Esophagus muscularis mucosa (tissue), 4 donors: ENCODE results near the gene CCDC91. TPM values are rescaled to one million over a fixed set of nuclear protein-coding genes. Genes with fewer than 3 reads are reported as not detected.

Experiments used
- DNase-seq: peaks from one replicate; pipeline ENCODE4 v3.0.0-alpha.2; 2017; ENCODE audit errors: extremely low spot score
- H3K27ac ChIP-seq, 4 donors: fragments of 200-600 bp; sonication (generic); replicated peaks in 1 of 4; 1 replicate in 3 of 4; 2 replicates in 1 of 4; pipeline ENCODE4 v1.5.1; 2016 to 2019; ENCODE audit warnings: mild to moderate bottlenecking in 1 of 4
- H3K27me3 ChIP-seq, 4 donors: fragments of 200-600 bp; sonication (generic); one replicate each; pipeline versions ENCODE4 v1.5.1 to v1.6.0; 2016 to 2019
- H3K36me3 ChIP-seq, 4 donors: fragments of 200-600 bp; sonication (generic); one replicate each; pipeline ENCODE4 v1.5.1; 2016 to 2019
- H3K4me1 ChIP-seq, 4 donors: fragments of 200-600 bp; sonication (generic); one replicate each; pipeline ENCODE4 v1.5.1; 2016 to 2019
- H3K4me3 ChIP-seq, 4 donors: fragments of 200-600 bp; sonication (generic); 1 replicate in 2 of 4; 2 replicates in 2 of 4; pipeline ENCODE4 v1.5.1; 2016 to 2019; ENCODE audit warnings: mild to moderate bottlenecking in 4 of 4, moderate library complexity in 1 of 4
- H3K9me3 ChIP-seq, 4 donors: fragments of 200-600 bp; sonication (generic); 1 replicate in 3 of 4; 2 replicates in 1 of 4; pipeline ENCODE4 v1.5.1; 2016 to 2019
- CTCF ChIP-seq, 3 experiments: fragments of 200-600 bp in 2 of 3; fragments of 450-650 bp in 1 of 3; sonication (generic) in 2 of 3; IDR thresholded peaks; one replicate each; pipeline ENCODE4 v1.5.1; 2017 to 2019; ENCODE audit warnings: antibody characterized with exemption in 3 of 3, mild to moderate bottlenecking in 2 of 3, moderate library complexity in 1 of 3
- EP300 ChIP-seq: sonication (generic); formaldehyde crosslinking; IDR thresholded peaks from one replicate; pipeline ENCODE4 v1.6.1; 2017; ENCODE audit warnings: antibody characterized with exemption
- POLR2A ChIP-seq: fragments of 450-650 bp; IDR thresholded peaks from one replicate; pipeline ENCODE4 v1.6.1; 2017; ENCODE audit warnings: antibody characterized with exemption, moderate library complexity, mild to moderate bottlenecking, low read depth
- POLR2AphosphoS5 ChIP-seq, 2 donors: sonication (generic); formaldehyde crosslinking; IDR thresholded peaks; one replicate each; pipeline ENCODE4 v1.6.1; 2017; ENCODE audit warnings: antibody characterized with exemption in 2 of 2
- WGBS: methylation state at CpG from one replicate; pipeline ENCODE4 v1.1.5; 2018; 5-methylcytosine and 5-hydroxymethylcytosine counted together
- intact Hi-C: fragments of 100-400 bp; cut with DNase I; formaldehyde crosslinking; loops from one replicate; pipeline ENCODE4 v1.15.1; 2023
- total RNA-seq, 4 donors: library from RNA; depleted of rRNA; stranded (reverse); fragments of >200 nt; gene quantifications; one replicate each; pipeline versions ENCODE4 v1.1.0 to v1.2.1, GENCODE V29; 2016

The CCDC91 gene
- total RNA-seq, 4 donors from 2014 or later, result 51.1 to 76.4 (median 59.0) TPM

- no peaks in the 10 kb centered on the region for H3K9me3 ChIP-seq
- TF ChIP-seq POLR2A (no peak), POLR2AphosphoS5 (IDR thresholded peaks at IDR 0.05) (peak; percentile 23 to 32)
These were observed 388.1 kb downstream of the CCDC91 start for GRCh38 chr12:28578361-28578760.

GRCh38 chr12:28578833-28579252 is 388.6 kb downstream of the CCDC91 start:
- TF ChIP-seq POLR2A, result no peak
- TF ChIP-seq POLR2AphosphoS5 (IDR thresholded peaks at IDR 0.05), result peak in 1 of 2 donors; percentile 15
- TF ChIP-seq EP300, result no peak
- TF ChIP-seq CTCF (IDR thresholded peaks at IDR 0.05), result no peak
- Histone ChIP-seq H3K27ac (peak overlapping the region; percentile 24 to 70 (median 44)), H3K36me3 (no peaks in the 10 kb centered on the region), H3K4me3 (no peak overlapping the region), H3K27me3 (no peaks in the 10 kb centered on the region), H3K4me1 (peaks cover 3 to 45% (median 38%) of the 10 kb centered on the region in 4 donors), H3K9me3 (no peaks in the 10 kb centered on the region)
- no peak for DNase-seq
- intact Hi-C loops, result no loop called here
- WGBS, result 59% methylated on average over 3 of the region's 3 CpGs

More at GRCh38 chr12:28578361-28578760, 388.1 kb downstream of the CCDC91 start:
- peaks cover 3 to 45% (median 38%) of the 10 kb centered on the region in 4 donors for H3K4me1 ChIP-seq
- no peak for DNase-seq
- H3K27ac ChIP-seq, result peak overlapping the region; percentile 24 to 70 (median 44)
- intact Hi-C loops, result no loop called here
- WGBS, result 63% methylated on average over 3 of the region's 3 CpGs
- H3K27me3 ChIP-seq, result no peaks in the 10 kb centered on the region
- no peaks in the 10 kb centered on the region for H3K36me3 ChIP-seq
- H3K4me3 ChIP-seq, result no peak overlapping the region

GRCh38 chr12:28582672-28583376 is 392.6 kb downstream of the CCDC91 start:
- no peak for TF ChIP-seq POLR2A
- TF ChIP-seq CTCF (IDR thresholded peaks at IDR 0.05), result no peak
- no peak for TF ChIP-seq EP300
- no peak for TF ChIP-seq POLR2AphosphoS5 (IDR thresholded peaks at IDR 0.05)
- Histone ChIP-seq H3K4me3 (no peak overlapping the region), H3K36me3 (no peaks in the 10 kb centered on the region), H3K27ac (no peak overlapping the region), H3K27me3 (no peaks in the 10 kb centered on the region), H3K4me1 (peaks cover 0 to 18% (median 14%) of the 10 kb centered on the region in 4 donors), H3K9me3 (no peaks in the 10 kb centered on the region)
- intact Hi-C loops, result no loop called here
- no peak for DNase-seq
- 95% methylated on average over 6 of the region's 6 CpGs for WGBS

GRCh38 chr12:28583701-28584261 is 393.5 kb downstream of the CCDC91 start:
- DNase-seq, result no peak
- Histone ChIP-seq H3K4me1 (peaks cover 0 to 8% (median 5%) of the 10 kb centered on the region in 4 donors), H3K9me3 (no peaks in the 10 kb centered on the region), H3K27ac (no peak overlapping the region), H3K4me3 (no peak overlapping the region), H3K27me3 (no peaks in the 10 kb centered on the region), H3K36me3 (no peaks in the 10 kb centered on the region)
- TF ChIP-seq EP300 (no peak), POLR2A (no peak), CTCF (IDR thresholded peaks at IDR 0.05) (no peak), POLR2AphosphoS5 (IDR thresholded peaks at IDR 0.05) (no peak)
- 71% methylated on average over 5 of the region's 5 CpGs for WGBS
- intact Hi-C loops, result no loop called here

GRCh38 chr12:28585146-28585545 is 394.9 kb downstream of the CCDC91 start:
- no peak overlapping the region for H3K4me3 ChIP-seq
- TF ChIP-seq POLR2A (no peak), POLR2AphosphoS5 (IDR thresholded peaks at IDR 0.05) (no peak), CTCF (IDR thresholded peaks at IDR 0.05) (no peak), EP300 (no peak)
- no peaks in the 10 kb centered on the region for H3K36me3 ChIP-seq
- no peaks in the 10 kb centered on the region for H3K27me3 ChIP-seq
- intact Hi-C loops, result no loop called here
- no peak overlapping the region for H3K27ac ChIP-seq
- H3K9me3 ChIP-seq, result no peaks in the 10 kb centered on the region
- 94% methylated on average over 5 of the region's 5 CpGs for WGBS
- no peaks in the 10 kb centered on the region for H3K4me1 ChIP-seq
- DNase-seq, result no peak
